Keratinocyte (primary cell): ENCODE measurements around the gene ZFYVE28.

Experiments
- EZH2 ChIP-seq: IDR thresholded peaks from one replicate; pipeline ENCODE4 v1.6.1; 2012; ENCODE audit warnings: inconsistent platforms, mild to moderate bottlenecking, low read length, moderate library complexity
- TF ChIP-seq, protein P1 (sequence below), 3 experiments: IDR thresholded peaks in 1 of 3; conservative IDR thresholded peaks in 1 of 3; optimal IDR thresholded peaks in 1 of 3; 2 replicates in 2 of 3; 3 replicates in 1 of 3; pipeline versions ENCODE3 to v1.5.1; 2011; ENCODE audit warnings: low read length in 3 of 3, mild to moderate bottlenecking in 3 of 3, moderate library complexity in 2 of 3, control low read depth in 1 of 3, inconsistent platforms in 1 of 3; ENCODE audit not compliant: insufficient read depth in 2 of 3; ENCODE audit errors: extremely low read depth in 1 of 3

GRCh38 chr4:2272828-2273120, 145.7 kb downstream of the ZFYVE28 start:
- TF ChIP-seq, protein P1, sequence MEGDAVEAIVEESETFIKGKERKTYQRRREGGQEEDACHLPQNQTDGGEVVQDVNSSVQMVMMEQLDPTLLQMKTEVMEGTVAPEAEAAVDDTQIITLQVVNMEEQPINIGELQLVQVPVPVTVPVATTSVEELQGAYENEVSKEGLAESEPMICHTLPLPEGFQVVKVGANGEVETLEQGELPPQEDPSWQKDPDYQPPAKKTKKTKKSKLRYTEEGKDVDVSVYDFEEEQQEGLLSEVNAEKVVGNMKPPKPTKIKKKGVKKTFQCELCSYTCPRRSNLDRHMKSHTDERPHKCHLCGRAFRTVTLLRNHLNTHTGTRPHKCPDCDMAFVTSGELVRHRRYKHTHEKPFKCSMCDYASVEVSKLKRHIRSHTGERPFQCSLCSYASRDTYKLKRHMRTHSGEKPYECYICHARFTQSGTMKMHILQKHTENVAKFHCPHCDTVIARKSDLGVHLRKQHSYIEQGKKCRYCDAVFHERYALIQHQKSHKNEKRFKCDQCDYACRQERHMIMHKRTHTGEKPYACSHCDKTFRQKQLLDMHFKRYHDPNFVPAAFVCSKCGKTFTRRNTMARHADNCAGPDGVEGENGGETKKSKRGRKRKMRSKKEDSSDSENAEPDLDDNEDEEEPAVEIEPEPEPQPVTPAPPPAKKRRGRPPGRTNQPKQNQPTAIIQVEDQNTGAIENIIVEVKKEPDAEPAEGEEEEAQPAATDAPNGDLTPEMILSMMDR (optimal IDR thresholded peaks at IDR 0.05 in 1 of 3, IDR thresholded peaks at IDR 0.05 in 1 of 3, conservative IDR thresholded peaks at IDR 0.05 in 1 of 3; ENCODE audit: extremely low read depth in 1 of 3, insufficient read depth in 2 of 3, low read length in 3 of 3) = no peak
- TF ChIP-seq EZH2 = no peak
